HG02763 (cell line): ENCODE data around the gene KRT28.

ENCODE experiments used
- ATAC-seq: cut with Tn5 transposase; IDR thresholded peaks from one replicate; pipeline ENCODE4 v1.9.1; 2021; ENCODE audit warnings: mild to moderate bottlenecking, moderate library complexity; ENCODE audit not compliant: unreplicated experiment

Gene KRT28, protein sequence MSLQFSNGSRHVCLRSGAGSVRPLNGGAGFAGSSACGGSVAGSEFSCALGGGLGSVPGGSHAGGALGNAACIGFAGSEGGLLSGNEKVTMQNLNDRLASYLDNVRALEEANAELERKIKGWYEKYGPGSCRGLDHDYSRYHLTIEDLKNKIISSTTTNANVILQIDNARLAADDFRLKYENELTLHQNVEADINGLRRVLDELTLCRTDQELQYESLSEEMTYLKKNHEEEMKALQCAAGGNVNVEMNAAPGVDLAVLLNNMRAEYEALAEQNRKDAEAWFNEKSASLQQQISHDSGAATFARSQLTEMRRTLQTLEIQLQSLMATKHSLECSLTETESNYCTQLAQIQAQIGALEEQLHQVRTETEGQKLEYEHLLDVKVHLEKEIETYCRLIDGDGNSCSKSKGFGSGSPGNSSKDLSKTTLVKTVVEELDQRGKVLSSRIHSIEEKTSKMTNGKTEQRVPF

GRCh38 chr17:40799859-40800258 is at the start of gene KRT28:
TSS of gene KRT28 (minus strand) at chr17:40799959. CDS start at chr17:40799893, 66 bp downstream.
- no peak for ATAC-seq

DNA sequence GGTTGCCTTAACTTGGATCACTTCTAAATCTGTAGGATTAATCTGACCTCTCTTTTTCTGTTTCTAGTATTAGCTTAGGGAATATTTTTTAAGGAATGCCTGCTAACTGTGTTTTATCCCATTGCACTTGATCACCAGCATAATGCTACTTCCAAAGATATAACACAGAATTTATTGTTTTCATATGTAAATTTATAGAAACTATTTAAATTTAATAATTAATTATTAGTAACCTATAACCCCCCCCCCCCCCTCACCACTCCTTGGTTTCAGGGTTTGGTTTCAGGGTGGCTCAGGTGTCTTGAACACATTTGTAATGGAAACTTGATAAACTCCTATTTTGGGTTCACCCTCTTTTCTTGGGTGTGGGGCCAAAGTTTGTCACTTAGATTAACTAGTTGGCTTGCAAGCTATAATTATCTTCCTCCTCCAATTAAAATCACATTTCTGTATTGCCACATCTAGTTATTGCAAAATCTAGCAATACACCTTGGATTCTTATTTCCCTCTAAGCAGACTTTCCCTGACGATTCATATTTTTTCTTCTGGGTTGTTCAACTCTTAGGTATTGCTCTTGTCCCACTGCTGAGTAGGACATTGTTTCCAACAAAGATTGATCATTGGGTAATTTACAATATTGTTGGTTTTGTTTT is 49.0 kb upstream of the KRT28 start:
- no peak for ATAC-seq

DNA sequence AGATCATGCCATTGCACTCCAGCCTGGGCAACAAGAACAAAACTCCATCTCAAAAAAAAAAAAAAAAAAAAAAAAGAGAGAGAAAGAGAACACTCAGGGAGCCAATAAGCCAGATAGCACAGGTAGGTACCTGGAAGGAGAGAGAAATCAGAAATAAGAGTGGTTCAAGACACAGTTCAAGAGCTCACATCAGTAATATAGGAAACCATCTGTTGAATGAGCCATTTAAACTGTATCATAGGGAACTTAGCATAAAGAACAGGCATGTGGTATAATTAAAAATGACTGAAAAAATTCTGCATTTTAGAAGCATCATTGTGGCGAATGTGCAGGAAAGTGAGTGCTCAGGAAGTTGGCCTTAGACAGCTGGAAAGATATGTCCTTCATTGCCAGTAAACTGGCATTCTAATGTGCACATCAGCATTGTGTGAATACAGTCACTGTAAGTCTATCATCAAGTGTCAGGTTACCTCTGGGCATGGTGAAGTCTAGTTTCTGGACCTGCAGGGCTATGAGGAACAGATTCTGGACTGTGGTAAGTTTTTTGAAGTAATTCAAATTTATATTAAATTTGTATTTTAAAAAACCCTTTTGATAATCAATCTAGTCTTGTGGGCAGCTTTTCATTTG is 46.9 kb upstream of the KRT28 start:
- no peak for ATAC-seq

GRCh38 chr17:40844671-40845107 is 44.9 kb upstream of the KRT28 start:
- no peak for ATAC-seq

DNA sequence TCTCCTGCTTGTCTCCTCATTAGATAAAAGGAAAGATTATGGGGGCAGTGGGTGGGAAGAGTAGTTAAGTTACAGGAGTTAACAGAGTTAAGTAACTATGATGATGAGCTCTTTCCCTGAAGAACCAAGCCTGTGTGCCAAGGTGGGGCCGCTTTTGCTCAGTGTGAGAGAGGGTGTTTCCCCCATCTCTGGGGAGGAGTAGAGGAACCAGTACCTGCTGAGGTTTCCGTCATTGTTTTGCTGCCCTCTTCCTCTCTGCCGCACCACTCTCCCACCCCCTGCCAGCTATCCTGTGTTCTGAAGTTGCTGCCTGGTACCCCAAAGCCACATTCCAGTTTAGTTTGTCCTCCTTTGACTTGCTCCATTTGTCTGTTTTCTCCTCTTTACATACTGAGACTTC is 43.5 kb upstream of the KRT28 start:
- no peak for ATAC-seq

GRCh38 chr17:40841246-40841645 is 41.5 kb upstream of the KRT28 start:
- no peak for ATAC-seq

- ATAC-seq = no peak
Measured at GRCh38 chr17:40839194-40839593, 39.4 kb upstream of the KRT28 start.

GRCh38 chr17:40836020-40836419 is 36.3 kb upstream of the KRT28 start:
- no peak for ATAC-seq

- ATAC-seq = no peak
Measured at GRCh38 chr17:40833882-40834281, 34.1 kb upstream of the KRT28 start.

- ATAC-seq = no peak
Measured at GRCh38 chr17:40832840-40833239, 33.1 kb upstream of the KRT28 start.

DNA sequence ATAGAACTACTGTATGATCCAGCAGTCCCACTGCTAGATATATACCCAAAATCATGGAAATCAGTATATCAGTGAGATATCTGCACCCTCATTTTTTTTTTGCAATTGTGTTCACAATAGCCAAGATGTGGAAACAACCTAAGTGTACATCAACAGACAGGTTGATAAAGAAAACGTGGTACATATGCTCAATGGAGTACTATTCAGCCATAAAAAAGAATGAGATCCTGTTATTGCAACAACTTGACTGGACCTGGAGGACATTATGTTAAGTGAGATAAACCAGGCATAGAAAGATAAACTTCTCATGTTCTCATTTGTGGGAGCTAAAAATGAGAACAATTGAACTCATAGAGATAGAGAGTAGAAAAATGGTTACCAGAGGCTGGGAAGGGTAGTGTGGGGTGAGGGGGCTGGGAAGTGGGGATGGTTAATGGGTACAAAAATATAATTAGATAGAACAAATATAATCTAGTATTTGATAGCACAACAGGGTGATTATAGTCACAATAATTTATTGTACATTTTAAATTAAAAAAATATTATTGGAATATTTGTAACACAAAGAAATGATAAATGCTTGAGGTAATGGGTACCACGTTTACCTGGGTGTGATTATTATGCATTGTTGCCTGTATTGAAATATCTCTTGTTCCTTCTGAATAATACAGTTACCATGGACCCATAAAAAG is 30.5 kb upstream of the KRT28 start:
- no peak for ATAC-seq

- ATAC-seq = no peak
Measured at GRCh38 chr17:40828454-40829044, 28.8 kb upstream of the KRT28 start.

DNA sequence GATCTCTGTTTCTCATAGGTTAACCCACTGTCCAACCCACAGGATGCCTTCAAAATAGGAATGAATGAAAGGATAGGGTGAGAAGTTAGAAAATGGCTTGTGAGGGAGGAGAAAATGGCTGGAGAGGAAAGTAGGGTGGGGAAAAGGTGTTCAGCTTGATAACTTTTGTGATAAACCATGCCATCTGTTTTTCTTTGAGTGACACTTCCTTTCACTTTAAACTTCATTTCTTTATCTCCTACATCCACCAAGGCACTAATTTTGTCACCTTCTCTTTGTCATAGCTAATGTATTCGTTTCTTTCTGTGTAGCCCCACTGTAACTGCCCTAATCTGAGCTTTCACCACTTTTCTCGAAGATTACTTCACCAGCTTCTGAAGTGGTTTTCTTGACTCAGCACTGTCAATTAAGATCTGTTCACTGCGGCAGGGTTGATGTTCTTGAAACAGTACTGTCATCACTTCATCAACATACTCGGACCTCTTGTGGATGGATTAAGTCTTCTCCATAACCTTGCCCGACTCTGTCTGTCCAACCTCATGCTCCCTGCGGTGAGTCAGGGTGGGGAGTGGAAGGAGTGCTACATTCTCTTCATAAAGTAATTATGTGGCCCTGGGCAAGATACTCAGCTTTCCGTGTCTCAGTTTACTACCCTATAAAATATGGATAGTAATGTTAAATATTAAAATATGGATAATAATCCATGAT is 28.1 kb upstream of the KRT28 start:
- no peak for ATAC-seq

DNA sequence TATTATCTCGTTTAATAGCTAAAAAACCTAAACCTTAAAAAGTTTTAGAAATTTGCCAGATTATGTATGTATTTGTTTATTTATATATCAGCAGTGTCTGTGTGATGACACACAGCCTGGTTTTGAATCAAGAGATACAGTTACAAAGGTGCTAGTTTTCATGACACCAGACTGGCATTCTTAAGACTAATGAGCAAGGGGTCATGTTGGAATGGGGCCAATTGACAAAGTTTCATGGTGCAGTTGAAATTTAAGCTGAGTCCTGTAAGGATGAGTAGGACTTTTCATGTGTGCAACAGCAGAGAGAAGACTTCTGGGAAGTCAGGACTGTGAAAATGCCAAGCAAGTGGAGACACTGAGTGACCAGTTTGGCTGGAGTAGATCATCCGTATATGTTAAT is 25.8 kb upstream of the KRT28 start:
- no peak for ATAC-seq

- no peak for ATAC-seq
Measured at GRCh38 chr17:40824015-40824832, 24.5 kb upstream of the KRT28 start.

- no peak for ATAC-seq
Measured at GRCh38 chr17:40822132-40822812, 22.5 kb upstream of the KRT28 start, which contains the start of gene KRT10. TSS of gene KRT10 (minus strand) at chr17:40822614. CDS start at chr17:40822585, 29 bp downstream.

GRCh38 chr17:40821536-40821935 is 21.8 kb upstream of the KRT28 start:
- no peak for ATAC-seq

- ATAC-seq = no peak
Measured at GRCh38 chr17:40820228-40820838, 20.6 kb upstream of the KRT28 start.
